ENCODE results near the gene CPXM2. TPM values are rescaled to one million over a fixed set of nuclear protein-coding genes. Genes with fewer than 3 reads are reported as not detected.
A peak's percentile ranks its signal among the peaks of the same experiment; 100 is the strongest.

The CPXM2 gene
- total RNA-seq, 2 donors from 2014 or later = not detected

GRCh38 chr10:123842692-123843385, 48.8 kb downstream of the CPXM2 start:
- H3K9me3 Mint-ChIP-seq = no peaks in the 10 kb centered on the region
- H3K36me3 Mint-ChIP-seq = no peaks in the 10 kb centered on the region
- DNase-seq (ENCODE audit: low spot score in 2 of 2) (no peak), ATAC-seq (no peak)
- no peak overlapping the region for H3K27ac Mint-ChIP-seq

- Mint-ChIP-seq H3K36me3 (no peaks in the 10 kb centered on the region), H3K9me3 (no peaks in the 10 kb centered on the region), H3K27ac (no peak overlapping the region)
- no peak for ATAC-seq
- DNase-seq (ENCODE audit: low spot score in 2 of 2) = no peak
Observed at GRCh38 chr10:123841560-123841959, 50.0 kb downstream of the CPXM2 start.

- Mint-ChIP-seq H3K9me3 (no peaks in the 10 kb centered on the region), H3K36me3 (no peaks in the 10 kb centered on the region), H3K27ac (no peak overlapping the region)
- no peak for DNase-seq (ENCODE audit: low spot score in 2 of 2)
- ATAC-seq = no peak
Observed at GRCh38 chr10:123841115-123841514, 50.5 kb downstream of the CPXM2 start.

- Mint-ChIP-seq H3K9me3 (no peaks in the 10 kb centered on the region), H3K36me3 (no peaks in the 10 kb centered on the region), H3K27ac (no peak overlapping the region)
- no peak for DNase-seq (ENCODE audit: low spot score in 2 of 2)
- ATAC-seq = no peak
Observed at GRCh38 chr10:123840714-123841113, 50.9 kb downstream of the CPXM2 start.

GRCh38 chr10:123838596-123839310, 52.9 kb downstream of the CPXM2 start:
- Mint-ChIP-seq H3K27ac (no peak overlapping the region), H3K36me3 (no peaks in the 10 kb centered on the region), H3K9me3 (no peaks in the 10 kb centered on the region)
- ATAC-seq (no peak), DNase-seq (ENCODE audit: low spot score in 2 of 2) (no peak)

GRCh38 chr10:123837756-123838155, 53.9 kb downstream of the CPXM2 start:
- DNase-seq (ENCODE audit: low spot score in 2 of 2) (no peak), ATAC-seq (no peak)
- Mint-ChIP-seq H3K27ac (no peak overlapping the region), H3K36me3 (no peaks in the 10 kb centered on the region), H3K9me3 (no peaks in the 10 kb centered on the region)

- Mint-ChIP-seq H3K9me3 (no peaks in the 10 kb centered on the region), H3K27ac (no peak overlapping the region), H3K36me3 (no peaks in the 10 kb centered on the region)
- ATAC-seq (no peak), DNase-seq (ENCODE audit: low spot score in 2 of 2) (no peak)
Observed at GRCh38 chr10:123836418-123837145, 55.0 kb downstream of the CPXM2 start.

- no peak for DNase-seq (ENCODE audit: low spot score in 2 of 2)
- no peak overlapping the region for H3K27ac Mint-ChIP-seq
- no peak for ATAC-seq
- no peaks in the 10 kb centered on the region for H3K9me3 Mint-ChIP-seq
- no peaks in the 10 kb centered on the region for H3K36me3 Mint-ChIP-seq
Observed at GRCh38 chr10:123835575-123835974, 56.0 kb downstream of the CPXM2 start.

GRCh38 chr10:123833170-123833850, 58.3 kb downstream of the CPXM2 start:
- Mint-ChIP-seq H3K27ac (no peak overlapping the region), H3K9me3 (no peaks in the 10 kb centered on the region), H3K36me3 (no peaks in the 10 kb centered on the region)
- DNase-seq (ENCODE audit: low spot score in 2 of 2) (no peak), ATAC-seq (no peak)

GRCh38 chr10:123831259-123831658, 60.3 kb downstream of the CPXM2 start:
- no peak overlapping the region for H3K27ac Mint-ChIP-seq
- no peaks in the 10 kb centered on the region for H3K36me3 Mint-ChIP-seq
- H3K9me3 Mint-ChIP-seq = no peaks in the 10 kb centered on the region
- DNase-seq (ENCODE audit: low spot score in 2 of 2) (no peak), ATAC-seq (no peak)

GRCh38 chr10:123821136-123821535, 70.5 kb downstream of the CPXM2 start:
- Mint-ChIP-seq H3K27ac (no peak overlapping the region), H3K9me3 (peaks cover 0 to 9% of the 10 kb centered on the region in 2 donors), H3K36me3 (peaks cover 0 to 6% of the 10 kb centered on the region in 2 donors)
- no peak for DNase-seq (ENCODE audit: low spot score in 2 of 2)
- no peak for ATAC-seq

- Mint-ChIP-seq H3K36me3 (no peaks in the 10 kb centered on the region), H3K27ac (no peak overlapping the region), H3K9me3 (no peaks in the 10 kb centered on the region)
- no peak for DNase-seq (ENCODE audit: low spot score in 2 of 2)
- ATAC-seq = no peak
Observed at GRCh38 chr10:123809632-123810031, 82.0 kb downstream of the CPXM2 start.

GRCh38 chr10:123808906-123809305, 82.7 kb downstream of the CPXM2 start:
- DNase-seq (ENCODE audit: low spot score in 2 of 2) (no peak), ATAC-seq (peak in 1 of 2 donors; percentile 50)
- no peaks in the 10 kb centered on the region for H3K36me3 Mint-ChIP-seq
- H3K27ac Mint-ChIP-seq = no peak overlapping the region
- H3K9me3 Mint-ChIP-seq = no peaks in the 10 kb centered on the region

GRCh38 chr10:123808286-123808685, 83.3 kb downstream of the CPXM2 start:
- no peak for ATAC-seq

GRCh38 chr10:123807444-123808035, 84.1 kb downstream of the CPXM2 start:
- ATAC-seq = no peak
- DNase-seq (ENCODE audit: low spot score in 2 of 2) = no peak
- no peak overlapping the region for H3K27ac Mint-ChIP-seq
- H3K36me3 Mint-ChIP-seq = no peaks in the 10 kb centered on the region
- no peaks in the 10 kb centered on the region for H3K9me3 Mint-ChIP-seq

More at GRCh38 chr10:123808286-123808685, 83.3 kb downstream of the CPXM2 start:
- Mint-ChIP-seq H3K9me3 (no peaks in the 10 kb centered on the region), H3K36me3 (no peaks in the 10 kb centered on the region), H3K27ac (no peak overlapping the region)
- DNase-seq (ENCODE audit: low spot score in 2 of 2) = no peak

- no peaks in the 10 kb centered on the region for H3K9me3 Mint-ChIP-seq
- DNase-seq (ENCODE audit: low spot score in 2 of 2) (no peak), ATAC-seq (no peak)
- H3K27ac Mint-ChIP-seq = no peak overlapping the region
- no peaks in the 10 kb centered on the region for H3K36me3 Mint-ChIP-seq
Observed at GRCh38 chr10:123804716-123805115, 86.9 kb downstream of the CPXM2 start.

- ATAC-seq (no peak), DNase-seq (ENCODE audit: low spot score in 2 of 2) (no peak)
- Mint-ChIP-seq H3K9me3 (no peaks in the 10 kb centered on the region), H3K36me3 (no peaks in the 10 kb centered on the region), H3K27ac (no peak overlapping the region)
Observed at GRCh38 chr10:123800821-123801220, 90.8 kb downstream of the CPXM2 start.

All from activated naive CD4-positive, alpha-beta T cell treated with anti-CD3 and anti-CD28 coated beads, Interleukin-2, amount 50 U/mL, for 72 hours (primary cell).